OCI-M1 (cell line): Measurements from ENCODE around the gene PNO1.
"Not testable (repeated sequence)": the region's sequence is repeated elsewhere in the genome, so short reads cannot be mapped to it uniquely, and the experiment has no call there.

Experiments
- DNase-seq: peaks from one replicate; lab custom pipeline; 2025; lab: John Stamatoyannopoulos, UW

PNO1 gene

DNA sequence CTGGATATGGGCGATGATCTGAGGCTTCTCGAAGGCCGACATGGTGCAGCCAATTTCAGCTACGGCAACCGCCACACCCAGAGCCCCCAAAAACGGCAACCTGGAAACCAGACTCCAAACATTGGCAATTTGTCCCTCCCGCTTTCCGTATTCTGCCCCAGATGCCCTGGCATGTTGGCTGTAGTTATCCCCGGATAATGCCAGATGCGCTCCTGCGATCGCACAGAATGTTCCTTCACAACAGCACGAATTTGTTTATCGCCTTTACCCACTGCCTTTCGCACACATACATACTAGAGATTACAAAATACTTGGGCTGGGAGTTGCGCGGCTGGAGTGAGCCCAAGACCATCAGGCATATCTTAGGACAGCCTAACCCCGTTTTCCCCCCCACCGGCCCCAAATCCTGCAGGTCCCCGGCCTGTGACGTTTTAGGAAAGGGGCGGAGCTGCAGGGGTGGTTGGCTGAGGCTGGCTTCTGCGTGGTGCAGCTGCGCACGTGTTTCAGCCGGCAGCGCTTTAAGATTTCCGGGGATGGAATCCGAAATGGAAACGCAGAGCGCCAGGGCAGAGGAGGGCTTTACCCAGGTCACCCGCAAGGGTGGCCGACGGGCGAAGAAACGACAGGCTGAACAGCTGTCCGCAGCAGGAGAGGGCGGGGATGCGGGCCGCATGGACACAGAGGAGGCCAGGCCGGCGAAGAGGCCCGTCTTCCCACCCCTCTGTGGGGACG, at the start of gene PNO1:
PNO1 (plus strand) TSS at position 487 of the 732 bp plus-strand sequence; CDS start at position 534, 47 bp downstream.
- peak; percentile 93 for DNase-seq

DNA sequence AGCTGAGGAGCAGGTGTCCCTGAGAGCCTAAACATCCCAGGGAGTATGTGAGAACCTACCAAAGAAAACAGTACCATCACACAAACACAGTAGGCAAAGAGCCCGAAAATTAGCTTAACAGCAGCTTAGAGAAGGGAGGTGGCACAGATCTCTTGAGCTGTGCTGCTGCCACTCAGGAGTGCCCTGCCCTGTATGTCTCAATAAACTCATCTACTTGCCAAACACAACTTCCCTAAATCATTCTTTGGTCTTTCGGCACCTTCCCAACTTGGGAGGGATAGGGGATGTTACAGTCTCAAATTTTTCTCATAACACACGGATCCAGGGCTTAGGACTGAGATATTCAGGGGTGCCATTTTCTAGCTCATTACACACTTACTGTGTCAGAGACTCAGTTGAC, 49.6 kb upstream of the PNO1 start:
- no peak for DNase-seq

DNA sequence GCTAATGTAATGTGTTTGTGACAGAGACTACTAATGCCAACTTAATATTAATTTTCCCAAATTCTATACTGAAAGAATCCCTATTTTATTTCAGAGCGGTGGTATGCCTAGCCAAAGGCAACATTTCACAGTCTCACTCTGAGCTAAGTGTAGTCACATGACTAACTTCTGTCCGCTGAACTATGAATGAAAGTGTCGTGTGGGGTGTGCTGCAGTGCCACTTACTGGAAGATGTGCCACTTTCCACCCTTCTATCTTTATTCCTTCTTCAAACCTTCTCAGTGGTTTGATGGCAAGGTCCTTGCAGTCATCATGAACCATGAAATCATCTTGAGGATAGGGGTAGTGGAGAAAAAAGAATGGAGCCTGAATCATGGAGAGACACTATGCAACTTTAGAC, 47.6 kb upstream of the PNO1 start:
- peak; percentile 76 for DNase-seq

DNA sequence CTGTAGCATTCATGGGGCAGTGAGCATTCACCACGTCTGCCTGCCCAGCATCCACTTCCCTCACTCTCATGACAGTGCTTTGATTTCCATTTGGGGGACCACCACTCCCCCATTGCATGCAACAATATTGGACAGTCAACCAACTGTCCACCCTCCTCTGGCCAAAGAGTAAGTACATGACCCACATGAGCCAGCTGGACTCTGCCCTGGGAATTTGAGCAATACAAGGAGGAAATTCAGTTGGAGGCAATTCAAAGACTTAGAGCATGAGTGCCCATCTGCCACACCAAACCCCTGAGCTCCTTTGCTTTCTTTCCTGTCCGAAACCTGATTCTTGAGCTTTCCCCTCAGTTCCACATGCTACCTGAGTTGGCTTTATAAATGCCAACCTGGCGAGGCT, 41.7 kb upstream of the PNO1 start:
- DNase-seq = no peak

DNA sequence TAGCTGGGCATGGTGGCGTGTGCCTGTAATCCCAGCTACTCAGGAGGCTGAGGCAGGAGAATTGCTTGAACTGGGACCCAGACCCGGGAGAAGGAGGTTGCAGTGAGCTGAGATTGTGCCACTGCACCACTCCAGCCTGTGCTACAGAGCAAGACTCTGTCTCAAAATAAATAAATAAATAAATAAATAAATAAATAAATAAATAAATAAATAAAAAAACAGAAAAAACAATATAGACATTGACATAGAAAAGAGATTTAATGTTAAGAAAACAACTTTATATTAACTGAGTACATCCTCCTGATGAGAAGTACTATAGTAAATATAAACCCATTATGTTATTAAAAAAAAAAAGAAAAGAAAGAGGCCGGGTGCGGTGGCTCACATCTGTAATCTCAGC, 39.8 kb upstream of the PNO1 start:
- DNase-seq = not testable (repeated sequence)

DNA sequence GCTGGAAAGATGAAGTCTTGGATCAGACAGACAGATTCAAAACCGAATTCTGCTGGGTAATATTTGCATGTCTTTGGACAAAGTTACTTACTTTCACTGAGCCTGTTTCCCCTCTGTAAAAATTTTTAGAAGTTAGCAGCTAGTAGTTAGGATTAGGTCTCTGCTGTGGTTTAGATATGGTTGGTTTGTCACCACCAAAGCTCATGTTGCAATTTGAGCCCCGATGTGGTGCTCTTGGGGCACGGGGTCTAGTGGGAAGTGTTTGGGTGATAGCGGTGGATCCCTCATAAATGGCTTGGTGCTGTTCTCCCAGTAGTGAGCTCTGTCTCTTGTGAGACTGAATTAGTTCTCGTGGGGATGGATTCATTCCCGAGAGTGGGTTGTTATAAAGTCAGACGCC, 38.9 kb upstream of the PNO1 start:
- DNase-seq = peak; percentile 42

DNA sequence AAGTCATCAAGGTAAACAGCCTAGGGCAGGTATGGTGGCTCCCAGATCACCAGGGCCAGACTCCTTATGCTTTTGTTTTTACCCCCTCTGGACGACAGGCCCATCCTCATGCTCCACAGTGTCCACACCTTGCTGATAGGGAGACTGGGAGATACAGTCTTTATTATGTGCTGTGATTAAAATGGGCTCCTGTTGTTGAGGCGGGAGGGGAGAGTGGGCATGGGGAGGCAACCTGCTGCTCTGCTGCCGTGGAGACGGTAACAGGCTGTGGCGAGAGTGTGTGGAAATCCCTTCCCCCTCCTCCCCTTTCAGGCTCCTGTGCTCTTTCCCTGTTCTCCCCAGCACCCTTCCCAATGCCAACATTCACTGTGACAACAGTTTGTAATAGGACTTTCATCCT, 38.2 kb upstream of the PNO1 start:
- no peak for DNase-seq

DNA sequence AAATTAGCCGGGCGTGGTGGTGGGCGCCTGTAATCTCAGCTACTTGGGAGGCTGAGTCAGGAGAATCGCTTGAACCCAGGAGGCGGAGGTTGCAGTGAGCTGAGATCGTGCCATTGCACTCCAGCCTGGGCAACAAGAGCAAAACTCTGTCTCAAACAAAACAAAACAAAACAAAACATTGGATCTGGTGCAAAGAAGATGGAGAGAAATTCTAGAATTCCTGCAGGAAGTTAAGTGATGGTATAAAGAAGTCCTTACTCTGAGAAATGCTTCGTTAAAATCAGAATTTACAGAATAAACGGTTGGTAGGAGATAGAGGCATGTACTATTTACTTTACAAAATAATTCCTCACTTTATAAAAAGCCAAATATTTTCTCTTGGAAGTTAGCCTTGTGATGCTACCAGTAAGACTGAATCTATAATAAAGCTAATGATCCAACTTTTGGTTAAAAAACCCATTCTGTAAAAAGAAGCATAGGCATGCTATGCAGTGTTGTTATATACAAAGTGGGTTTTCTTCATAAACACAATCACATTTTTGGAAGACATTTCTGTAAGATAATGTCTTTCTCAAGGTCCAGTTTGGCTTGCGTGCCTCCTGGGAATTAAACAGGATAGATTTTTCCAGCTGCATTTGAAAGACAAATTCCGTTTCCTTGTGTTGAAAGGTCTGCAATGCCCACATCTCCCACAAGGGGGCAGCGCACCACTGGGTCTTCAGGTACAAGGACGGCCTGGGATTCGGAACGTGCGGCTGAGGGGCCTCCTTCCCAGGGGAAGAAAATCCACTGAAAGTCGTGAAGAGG, 35.6 kb upstream of the PNO1 start:
- DNase-seq = peak; percentile 85

DNA sequence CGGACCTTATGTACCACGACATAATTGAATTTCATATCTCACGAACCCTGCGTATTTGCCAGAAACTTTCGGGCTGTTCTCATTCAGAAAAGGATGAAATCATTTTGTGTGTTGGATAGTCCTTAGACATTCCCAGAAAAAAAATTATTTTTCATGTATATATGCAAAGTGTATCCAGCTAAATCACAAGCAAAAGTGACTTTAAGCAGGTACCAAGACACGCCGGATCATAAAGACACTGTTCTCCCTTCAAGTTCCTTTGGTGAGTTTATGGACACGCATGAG, 35.1 kb upstream of the PNO1 start:
- DNase-seq = no peak

DNA sequence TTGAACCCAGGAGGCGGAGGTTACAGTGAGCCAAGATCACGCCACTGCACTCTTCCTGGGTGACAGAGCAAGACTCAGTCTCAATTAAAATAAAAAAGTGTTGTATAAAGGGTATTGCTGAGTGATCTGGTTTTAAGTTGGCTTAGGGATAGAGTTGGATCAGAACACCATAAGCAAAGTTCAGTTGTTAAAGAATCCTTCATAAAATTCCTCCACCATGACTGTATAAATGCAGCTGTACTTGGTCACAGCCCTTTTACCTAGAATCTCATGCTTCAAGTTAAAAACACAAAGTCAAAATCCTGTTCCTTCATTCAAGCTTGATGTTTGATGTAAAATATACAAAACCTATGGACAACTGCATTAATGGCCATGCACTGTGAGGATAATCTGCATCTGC, 33.4 kb upstream of the PNO1 start:
- DNase-seq = no peak

DNA sequence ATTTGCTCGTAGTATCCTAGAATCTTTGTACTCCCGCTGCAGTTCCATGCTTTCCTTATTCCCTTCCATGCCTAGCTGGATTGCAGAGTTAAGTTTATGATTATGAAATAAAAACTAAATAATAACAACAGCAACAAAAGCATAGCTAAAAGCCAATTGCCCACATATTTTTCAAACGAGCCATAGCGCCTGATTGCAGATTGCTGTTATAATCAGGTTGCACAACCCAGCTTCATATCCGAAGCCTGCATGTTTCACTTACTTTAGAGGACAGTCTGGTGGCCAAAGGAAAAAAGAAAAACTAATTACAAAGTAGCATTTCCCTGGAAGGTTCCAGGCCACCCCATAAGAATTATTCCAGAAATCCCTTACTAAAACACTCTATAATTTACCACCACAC, 31.9 kb upstream of the PNO1 start:
- no peak for DNase-seq

DNA sequence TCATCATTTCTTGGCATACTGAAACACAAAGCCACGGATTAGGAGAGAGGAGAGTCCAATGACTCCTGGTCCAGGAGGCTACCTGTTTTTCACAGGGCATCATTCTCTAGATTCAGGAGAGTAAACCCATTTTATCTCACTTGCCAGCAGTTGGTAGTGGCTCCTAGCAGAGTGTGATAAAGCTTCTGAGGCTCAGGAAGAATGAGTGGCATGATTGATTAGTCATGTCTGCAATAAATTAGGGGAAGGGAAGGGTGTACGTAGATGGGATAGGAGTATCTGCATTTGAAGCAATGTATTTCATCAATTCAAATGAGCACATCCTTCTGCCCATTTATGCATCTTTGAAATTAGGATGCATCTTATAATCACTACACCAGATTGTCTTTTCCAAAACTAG, 31.1 kb upstream of the PNO1 start:
- DNase-seq = peak; percentile 32

DNA sequence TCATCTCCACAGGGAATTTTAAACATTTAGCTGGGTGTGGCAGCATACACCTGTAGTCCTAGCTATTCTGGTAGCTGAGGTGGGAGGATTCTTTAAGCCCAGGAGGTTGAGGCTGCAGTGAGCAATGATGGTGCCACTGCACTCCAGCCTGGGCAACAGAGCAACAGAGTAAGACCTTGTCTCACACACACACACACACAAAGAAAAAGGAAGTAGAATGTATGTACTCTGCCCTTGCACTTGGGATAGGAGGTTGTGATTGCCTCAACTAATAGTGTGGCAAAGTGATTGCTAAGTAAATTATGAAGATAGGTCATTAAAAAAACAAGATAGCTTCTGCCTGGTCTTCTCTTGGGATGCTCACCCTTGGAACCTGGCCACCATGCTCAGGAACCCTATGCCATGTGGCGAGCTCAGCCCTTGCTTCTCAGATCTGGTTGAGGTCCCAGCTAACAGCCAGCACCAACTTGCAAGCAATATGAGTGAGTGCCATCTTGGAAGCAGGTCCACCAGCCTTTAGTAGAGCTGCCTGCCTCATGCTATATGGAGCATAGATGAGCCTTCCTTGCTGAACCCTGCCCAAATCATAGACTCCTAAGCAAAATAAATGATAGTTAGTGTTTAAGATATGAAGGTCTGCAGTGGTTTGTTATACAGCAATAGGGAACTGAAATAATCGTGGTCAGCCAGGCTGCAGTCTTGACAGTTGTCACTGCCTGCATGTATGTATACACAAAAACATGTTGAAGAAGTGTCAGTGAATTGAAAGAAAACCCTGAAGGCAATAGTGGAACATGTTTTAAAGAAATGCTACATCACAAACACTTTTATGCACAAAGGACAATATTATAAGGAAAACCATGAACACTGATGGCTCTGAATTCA, 30.1 kb upstream of the PNO1 start:
- DNase-seq = peak; percentile 29

DNA sequence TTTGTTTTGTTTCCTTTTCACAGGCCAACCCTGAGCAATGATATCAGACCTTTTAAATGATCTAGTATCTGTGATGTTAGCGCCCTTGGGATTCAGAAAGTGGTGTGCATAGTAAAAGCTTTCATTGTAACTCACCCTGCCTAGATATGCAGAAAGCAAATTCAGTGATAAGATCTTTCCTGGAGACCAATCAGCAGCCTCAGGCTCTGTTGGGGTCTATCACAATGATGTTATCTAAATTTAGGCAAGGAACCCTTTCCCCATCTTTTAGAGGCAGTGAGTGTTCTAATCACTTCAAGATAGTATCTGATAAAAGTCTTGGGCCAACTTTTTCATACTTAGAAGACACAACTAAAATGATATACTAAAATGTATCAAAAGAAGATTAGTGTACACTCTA, 23.6 kb upstream of the PNO1 start:
- DNase-seq = no peak

DNA sequence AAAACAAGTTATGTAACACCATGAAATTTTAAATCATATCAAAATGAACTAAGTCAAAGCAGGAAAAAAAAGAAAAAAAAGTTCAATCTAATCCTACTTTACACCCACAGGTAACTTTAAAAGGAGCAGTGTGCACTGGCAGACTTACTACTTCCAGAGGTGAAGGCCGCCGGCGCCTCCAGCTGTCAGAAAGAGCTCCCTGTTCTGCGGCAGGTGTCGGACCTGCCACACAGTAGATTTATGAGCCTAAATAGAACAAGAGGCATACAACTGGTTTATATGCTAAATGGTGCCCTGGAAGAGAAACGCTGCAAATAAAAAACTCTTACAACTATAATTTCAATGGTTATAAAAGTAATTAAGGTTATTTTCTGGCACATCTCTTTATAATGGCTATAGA, 23.1 kb upstream of the PNO1 start:
- DNase-seq = no peak

DNA sequence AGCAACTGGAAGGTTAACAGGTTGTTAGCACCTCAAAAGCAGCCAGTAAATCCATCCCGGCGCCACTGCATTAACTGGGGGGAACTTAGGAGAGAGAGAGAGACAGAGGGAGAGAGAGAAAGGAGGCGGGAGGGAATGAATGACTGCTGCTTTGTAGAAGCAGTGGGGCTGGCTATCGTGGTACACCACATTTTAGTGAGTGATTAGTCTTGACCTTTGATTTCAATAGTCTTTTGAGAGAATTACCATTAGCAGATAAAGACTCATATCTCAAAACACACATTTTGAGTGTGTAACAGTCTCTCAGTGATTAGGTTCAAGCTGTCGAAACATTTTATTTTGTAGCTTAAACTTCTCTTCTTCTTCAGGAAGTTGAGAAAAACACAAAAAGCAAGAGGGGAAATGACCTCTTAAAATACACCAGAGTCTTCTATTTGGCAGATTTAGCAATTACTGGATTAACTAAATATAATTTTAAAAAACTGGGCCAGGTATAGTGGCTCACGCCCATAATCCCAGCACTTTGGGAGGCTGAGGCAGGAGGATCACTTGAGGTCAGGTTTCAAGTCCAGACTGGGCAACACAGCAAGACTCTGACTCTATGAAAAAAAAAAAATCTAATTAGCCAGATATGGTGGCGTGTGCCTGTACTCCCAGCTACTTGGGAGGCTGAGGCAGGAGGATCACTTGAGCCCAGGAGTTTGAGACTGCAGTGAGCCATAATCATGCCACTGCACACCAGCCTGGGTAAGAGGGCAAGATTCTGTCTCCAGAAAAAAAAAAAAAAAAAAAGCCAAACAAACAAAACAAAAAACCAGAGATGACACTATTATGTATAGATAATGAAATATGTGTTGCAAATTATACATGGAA, 22.0 kb upstream of the PNO1 start:
- DNase-seq = peak; percentile 93

DNA sequence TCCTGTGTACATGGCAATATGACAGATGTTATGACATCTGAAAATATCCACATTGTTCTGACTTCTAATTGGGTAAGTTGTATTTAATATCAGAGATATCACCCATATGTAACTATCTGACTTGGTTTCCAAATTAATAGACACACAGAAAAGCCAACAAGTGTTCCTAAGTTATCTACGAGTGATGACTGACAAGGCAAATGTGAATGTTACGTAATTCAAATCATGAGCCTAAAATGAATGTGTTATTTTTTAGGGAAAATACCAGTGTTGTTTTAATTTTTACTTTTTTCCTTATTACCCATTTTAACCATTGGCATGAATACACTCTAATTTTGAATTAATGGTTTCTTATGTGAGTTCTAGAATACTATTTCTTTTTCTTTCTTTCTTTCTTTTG, 15.8 kb upstream of the PNO1 start:
- DNase-seq = no peak

DNA sequence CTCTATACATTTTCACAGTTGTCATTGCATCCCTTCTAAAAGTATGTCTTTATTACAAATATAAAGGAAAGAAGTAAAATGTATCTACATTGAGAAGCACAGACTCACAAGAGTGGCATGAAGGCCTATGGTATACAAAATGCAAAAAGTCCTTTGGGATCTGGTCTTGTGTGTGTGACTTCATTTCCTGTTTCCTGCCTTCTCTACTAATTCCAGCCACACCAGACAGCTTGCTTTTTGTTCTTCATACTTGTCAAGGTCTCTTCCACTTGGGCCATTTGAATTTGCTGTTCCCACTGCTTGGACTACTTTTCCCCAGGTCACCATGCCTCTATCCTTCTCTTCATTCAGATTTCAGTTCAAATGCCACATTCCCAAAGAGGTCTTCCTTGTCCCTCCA, 6.7 kb upstream of the PNO1 start:
- DNase-seq = no peak

DNA sequence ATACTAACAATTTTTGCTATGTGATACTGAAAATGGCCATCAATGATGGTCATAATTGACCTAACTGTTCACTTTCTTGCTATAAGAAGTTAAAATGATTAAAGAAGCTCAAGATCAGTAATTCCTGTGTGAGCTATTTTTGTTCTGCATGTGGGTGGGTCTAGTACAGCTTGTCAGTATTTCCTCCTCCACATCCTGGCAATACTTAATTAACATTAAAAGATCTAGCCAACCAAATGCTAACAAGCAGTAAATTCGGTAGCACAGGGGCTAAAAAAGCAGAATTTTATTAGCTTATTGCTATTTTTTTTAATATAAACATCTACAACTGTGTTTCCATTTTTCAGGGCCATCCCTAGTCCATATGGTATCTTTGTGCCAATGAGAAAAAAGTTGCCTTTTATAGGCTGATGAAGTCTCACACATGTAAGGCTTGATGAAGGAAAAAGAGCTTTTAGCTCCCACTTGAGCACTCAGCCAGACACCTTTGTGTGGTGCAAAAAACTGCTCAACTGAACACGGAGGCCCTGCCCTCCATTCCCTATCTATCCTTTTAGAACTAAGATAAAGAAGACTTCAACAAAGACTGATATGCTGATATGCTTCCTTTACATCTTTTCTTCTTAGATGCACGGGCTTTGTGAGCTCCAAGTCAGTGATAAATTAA, 4.9 kb upstream of the PNO1 start:
- DNase-seq = no peak

DNA sequence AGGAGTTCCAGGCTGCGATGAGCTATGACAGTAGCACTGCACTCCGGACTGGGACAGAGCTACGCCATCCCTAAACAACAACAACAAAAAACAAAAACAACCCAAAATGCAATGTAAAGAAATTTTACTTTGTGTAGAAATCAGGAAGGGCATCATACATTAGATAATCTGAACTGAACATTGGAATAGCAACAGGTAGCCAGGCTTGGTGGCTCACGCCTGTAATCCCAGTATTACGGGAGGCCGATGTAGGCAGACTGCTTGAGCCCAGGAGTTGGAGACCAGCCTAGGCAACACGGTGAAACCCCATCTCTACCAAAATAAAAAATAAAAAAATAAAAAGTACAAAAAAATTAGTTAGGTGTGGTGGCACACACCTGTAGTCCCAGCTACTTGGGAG, 2.1 kb upstream of the PNO1 start:
- DNase-seq = no peak

DNA sequence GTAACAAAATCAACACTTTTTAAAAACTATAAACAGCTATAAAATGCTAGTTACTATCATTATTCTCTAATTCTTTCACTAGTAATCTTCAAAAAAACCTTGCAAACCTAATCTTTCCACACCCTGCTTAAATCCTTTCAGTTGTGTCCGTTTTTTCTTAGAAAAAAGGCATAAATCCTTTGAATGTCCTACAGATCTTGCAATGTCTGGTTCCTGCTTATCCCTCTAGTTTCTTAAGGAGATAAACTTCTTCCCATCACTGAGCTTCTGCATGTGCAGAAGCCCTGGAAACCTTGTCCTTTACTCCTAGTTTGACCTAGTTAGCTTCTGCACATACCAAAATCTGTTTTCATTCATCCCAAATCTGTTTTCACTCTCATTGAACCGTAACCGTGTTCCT, 1.3 kb upstream of the PNO1 start:
- DNase-seq = no peak
